A673 (cell line): Measurements from ENCODE around the gene COL16A1. TPM values are rescaled to one million over a fixed set of nuclear protein-coding genes. Genes with fewer than 3 reads are reported as not detected.
A peak's percentile ranks its signal among the peaks of the same experiment; 100 is the strongest.

Experiments used
- BruUV-seq: library from RNA; stranded (reverse); fragments of 400-500 nt; replicated peaks from 2 replicates; lab custom pipeline; 2021; lab: Mats Ljungman, UMichigan
- CTCF ChIA-PET: fragments of 300-600 bp; sonication (Branson Sonifier 250); formaldehyde crosslinking; loops from one replicate; lab custom pipeline; 2022; ENCODE audit warnings: antibody characterized with exemption; lab: Charles Lee
- POLR2A ChIA-PET: fragments of 300-600 bp; sonication (Branson Sonifier 250); formaldehyde crosslinking; loops from one replicate; lab custom pipeline; 2022; ENCODE audit warnings: antibody characterized with exemption; ENCODE audit not compliant: low non-redundant PET; lab: Charles Lee
- DNase-seq: peaks from one replicate; pipeline ENCODE4 v3.0.0-alpha.2; 2015; ENCODE audit warnings: low spot score
- H3K27ac ChIP-seq: fragments of 200-600 bp; sonication (generic); 2 replicates; pipeline ENCODE4 v1.5.1; 2016; ENCODE audit warnings: mixed run types, low read depth, mild to moderate bottlenecking, mixed read lengths, antibody characterized with exemption, low read length; ENCODE audit not compliant: poor library complexity, severe bottlenecking
- H3K27me3 ChIP-seq: fragments of 200-600 bp; sonication (generic); replicated peaks from 2 replicates; pipeline ENCODE4 v1.6.1; 2017; ENCODE audit warnings: mixed run types, low read depth, mild to moderate bottlenecking, mixed read lengths, antibody characterized with exemption, low read length; ENCODE audit not compliant: insufficient read depth, poor library complexity
- H3K36me3 ChIP-seq: fragments of 200-600 bp; sonication (generic); 2 replicates; pipeline ENCODE4 v1.6.1; 2016; ENCODE audit warnings: mixed run types, mild to moderate bottlenecking, mixed read lengths, antibody characterized with exemption, low read length; ENCODE audit not compliant: insufficient read depth, poor library complexity, severe bottlenecking
- H3K4me1 ChIP-seq: fragments of 200-600 bp; sonication (generic); 2 replicates; pipeline ENCODE4 v1.6.1; 2017; ENCODE audit warnings: mixed run types, mild to moderate bottlenecking, mixed read lengths, antibody characterized with exemption, low read length; ENCODE audit not compliant: insufficient read depth, poor library complexity, severe bottlenecking
- H3K4me3 ChIP-seq: fragments of 200-600 bp; sonication (generic); 2 replicates; pipeline ENCODE4 v1.5.1; 2016; ENCODE audit warnings: low read depth, mixed run types, mild to moderate bottlenecking, mixed read lengths, low read length; ENCODE audit not compliant: poor library complexity, severe bottlenecking
- H3K9me3 ChIP-seq: fragments of 200-600 bp; sonication (generic); 2 replicates; pipeline ENCODE4 v1.6.1; 2016; ENCODE audit warnings: mixed run types, low read depth, mild to moderate bottlenecking, mixed read lengths, antibody characterized with exemption, low read length; ENCODE audit not compliant: poor library complexity, severe bottlenecking
- CTCF ChIP-seq: fragments of 300-800, 200-600 bp; sonication (generic); conservative IDR thresholded peaks from 2 replicates; pipeline ENCODE4 v1.5.1; 2017; ENCODE audit warnings: low read depth, mild to moderate bottlenecking, antibody characterized with exemption, low read length, moderate library complexity, mixed read lengths
- EZH2 ChIP-seq: fragments of 200-600 bp; sonication (generic); IDR thresholded peaks from 2 replicates; pipeline ENCODE4 v1.6.1; 2017; ENCODE audit warnings: borderline replicate concordance, low read depth, mild to moderate bottlenecking, mixed read lengths, antibody characterized with exemption, low read length; ENCODE audit not compliant: poor library complexity, severe bottlenecking
- intact Hi-C: fragments of 100-400 bp; cut with micrococcal nuclease; formaldehyde crosslinking; loops from one replicate; pipeline ENCODE4 v1.10.0; 2022; ENCODE audit not compliant: unreplicated experiment
- total RNA-seq: library from RNA; stranded (reverse); gene quantifications from 2 replicates; pipeline ENCODE4 v1.2.3, GENCODE V29; 2021

The COL16A1 gene
- total RNA-seq, 1 experiment from 2014 or later, result 26.6 TPM

- CTCF ChIA-PET, result interaction anchor here (1.4 kb wide), 1 partner anchor 13 kb away, joined by 4 read pairs; no protein-coding TSS in a partner anchor
- no peaks in the 10 kb centered on the region for H3K36me3 ChIP-seq
- TSS peak; percentile 73 for BruUV-seq
- intact Hi-C loops, result no loop called here
- POLR2A ChIA-PET, result no interaction called here
- TF ChIP-seq EZH2, result no peak
- TF ChIP-seq CTCF, result no peak
- no peak overlapping the region for H3K27ac ChIP-seq
- H3K9me3 ChIP-seq, result no peaks in the 10 kb centered on the region
- H3K4me3 ChIP-seq, result peak overlapping the region; percentile 41
- DNase-seq, result no peak
- no peaks in the 10 kb centered on the region for H3K27me3 ChIP-seq
- H3K4me1 ChIP-seq, result peaks cover 52% of the 10 kb centered on the region
Observed at GRCh38 chr1:31702836-31703404, 897 bp downstream of the COL16A1 start.

GRCh38 chr1:31701091-31701736 is 2.6 kb downstream of the COL16A1 start:
- Histone ChIP-seq H3K4me3 (no peak overlapping the region), H3K9me3 (no peaks in the 10 kb centered on the region), H3K36me3 (no peaks in the 10 kb centered on the region), H3K27ac (peak overlapping the region; percentile 55), H3K27me3 (no peaks in the 10 kb centered on the region), H3K4me1 (peaks cover 46% of the 10 kb centered on the region)
- ChIA-PET CTCF (interaction anchor here (0.5 kb wide), 1 partner anchor 819 kb away, joined by 7 read pairs; no protein-coding TSS in a partner anchor), POLR2A (no interaction called here)
- TF ChIP-seq CTCF, result no peak
- TF ChIP-seq EZH2, result no peak
- BruUV-seq, result no TSS peak
- intact Hi-C loops, result no loop called here
- peak; percentile 91 for DNase-seq

- BruUV-seq, result no TSS peak
- TF ChIP-seq CTCF, result no peak
- no peak for TF ChIP-seq EZH2
- intact Hi-C loops, result no loop called here
- Histone ChIP-seq H3K27me3 (no peaks in the 10 kb centered on the region), H3K27ac (peak overlapping the region; percentile 8), H3K4me1 (peaks cover 42% of the 10 kb centered on the region), H3K4me3 (no peak overlapping the region), H3K9me3 (no peaks in the 10 kb centered on the region), H3K36me3 (no peaks in the 10 kb centered on the region)
- peak; percentile 28 for DNase-seq
- ChIA-PET POLR2A (no interaction called here), CTCF (interaction anchor here (0.5 to 0.6 kb wide), 3 partner anchors 89 to 820 kb away, joined by 3 to 7 read pairs (median 5); partner anchors contain the start of gene SERINC2)
Observed at GRCh38 chr1:31700468-31701090, 3.2 kb downstream of the COL16A1 start.
